K562 (cell line): ENCODE data around the gene FCHO1. TPM values are rescaled to one million over a fixed set of nuclear protein-coding genes. Genes with fewer than 3 reads are reported as not detected.
A peak's percentile ranks its signal among the peaks of the same experiment; 100 is the strongest.

Source experiments
- ATF1 ChIP-seq, 2 experiments: fragments of 450-650 bp in 1 of 2; IDR thresholded peaks; 2 replicates each; pipeline ENCODE4 v1.6.1; 2016; ENCODE audit warnings: missing compliant biosample characterization in 1 of 2, missing genetic modification characterization in 1 of 2
- ATF7 ChIP-seq: fragments of 450-650 bp; IDR thresholded peaks from 2 replicates; pipeline ENCODE4 v1.7.1; 2014; ENCODE audit warnings: mild to moderate bottlenecking, moderate library complexity
- BRF2 ChIP-seq: IDR thresholded peaks from 3 replicates; pipeline ENCODE4 v1.6.1; 2011; ENCODE audit warnings: borderline replicate concordance, mild to moderate bottlenecking; ENCODE audit not compliant: insufficient read length, insufficient read depth
- CHD4 ChIP-seq: fragments of 200-600 bp; sonication (generic); IDR thresholded peaks from 3 replicates; pipeline ENCODE4 v1.6.1; 2012; ENCODE audit warnings: low read depth, mild to moderate bottlenecking, mixed read lengths, low read length, inconsistent platforms; ENCODE audit not compliant: insufficient read depth, insufficient replicate concordance, poor library complexity, severe bottlenecking
- CREB3L1 ChIP-seq: fragments of 450-650 bp; IDR thresholded peaks from 2 replicates; pipeline ENCODE4 v1.6.1; 2014; ENCODE audit warnings: low read depth, mild to moderate bottlenecking, moderate library complexity, borderline replicate concordance
- E2F3 ChIP-seq: fragments of 250-450 bp; sonication (Bioruptor Pico); IDR thresholded peaks from 2 replicates; pipeline ENCODE4 v1.4.0; 2020; ENCODE audit warnings: mild to moderate bottlenecking
- ERF ChIP-seq: fragments of 450-650 bp; formaldehyde crosslinking; IDR thresholded peaks from 2 replicates; pipeline ENCODE4 v1.4.0; 2020; ENCODE audit warnings: mild to moderate bottlenecking, mixed read lengths
- FOXA1 ChIP-seq: fragments of 450-650 bp; IDR thresholded peaks from 2 replicates; pipeline ENCODE4 v1.6.1; 2016; ENCODE audit warnings: mild to moderate bottlenecking, borderline replicate concordance
- MXD1 ChIP-seq: fragments of 250-450 bp; sonication (Bioruptor Pico); IDR thresholded peaks from 2 replicates; pipeline ENCODE4 v1.8.0; 2021; ENCODE audit warnings: borderline replicate concordance, mild to moderate bottlenecking, moderate library complexity; ENCODE audit not compliant: poor library complexity, severe bottlenecking
- POU5F1 ChIP-seq: fragments of 150-350 bp; IDR thresholded peaks from 2 replicates; pipeline ENCODE4 v1.6.1; 2014; ENCODE audit warnings: borderline replicate concordance, low read length, low read depth, mild to moderate bottlenecking; ENCODE audit not compliant: partially characterized antibody
- SIN3A ChIP-seq, 2 experiments: fragments of 150-350 bp in 1 of 2; IDR thresholded peaks; 2 replicates each; pipeline ENCODE4 v1.6.1; 2011 to 2016; ENCODE audit warnings: borderline replicate concordance in 2 of 2, low read depth in 2 of 2, low read length in 2 of 2, mild to moderate bottlenecking in 2 of 2, moderate library complexity in 2 of 2; ENCODE audit not compliant: control insufficient read depth in 1 of 2
- SIN3B ChIP-seq: fragments of 450-650 bp; IDR thresholded peaks from 2 replicates; pipeline ENCODE4 v1.6.1; 2017; ENCODE audit warnings: low read depth, mild to moderate bottlenecking, moderate library complexity
- SLC30A9 ChIP-seq: fragments of 250-450 bp; sonication (Bioruptor Pico); IDR thresholded peaks from 2 replicates; pipeline ENCODE4 v1.8.0; 2022; ENCODE audit warnings: mild to moderate bottlenecking, moderate library complexity
- SOX6 ChIP-seq: fragments of 450-650 bp; IDR thresholded peaks from 2 replicates; pipeline ENCODE4 v1.6.1; 2014; ENCODE audit warnings: mild to moderate bottlenecking
- SRSF7 ChIP-seq: fragments of 200-400 bp; formaldehyde crosslinking; optimal IDR thresholded peaks from 2 replicates; pipeline ENCODE3; 2017; ENCODE audit warnings: mild to moderate bottlenecking, low read depth, low read length
- STAT5B ChIP-seq: fragments of 250-450 bp; sonication (Bioruptor Pico); IDR thresholded peaks from 2 replicates; pipeline ENCODE4 v1.8.0; 2021; ENCODE audit warnings: mild to moderate bottlenecking, inconsistent platforms
- TEAD4 ChIP-seq, 2 experiments: sonication (generic) in 1 of 2; formaldehyde crosslinking in 1 of 2; IDR thresholded peaks; 2 replicates each; pipeline versions ENCODE4 v1.6.1 to v1.8.0; 2012 to 2022; ENCODE audit warnings: borderline replicate concordance in 1 of 2, inconsistent platforms in 1 of 2, low read length in 1 of 2, mild to moderate bottlenecking in 1 of 2, missing genetic modification reagents in 1 of 2
- THRB ChIP-seq: fragments of 450-650 bp; formaldehyde crosslinking; conservative IDR thresholded peaks from 2 replicates; pipeline ENCODE4 v1.4.0; 2022; ENCODE audit warnings: mild to moderate bottlenecking, missing genetic modification characterization
- ZBTB33 ChIP-seq: sonication (generic); formaldehyde crosslinking; IDR thresholded peaks from 2 replicates; pipeline ENCODE4 v1.8.1; 2023; ENCODE audit warnings: mild to moderate bottlenecking, missing genetic modification reagents
- polyA plus RNA-seq, 8 experiments: library from polyadenylated mRNA; depleted of rRNA in 4 of 8; stranded (reverse) in 5 of 8; unstranded in 3 of 8; fragments of >200 nt; fragmentation: Nextera tagmentation in 2 of 8; fragmentation: Illumina TruSeq in 1 of 8; extraction: Ambion mirVana in 2 of 8; extraction: Trizol in 1 of 8; gene quantifications; 2 replicates each; pipeline versions ENCODE4 v1.2.1 to v1.2.3, GENCODE V29; 2011 to 2014; ENCODE audit warnings: inconsistent platforms in 1 of 8, missing spikeins in 1 of 8
- total RNA-seq, 7 experiments: library from RNA; depleted of rRNA in 6 of 7; stranded (reverse); fragments of >200 nt in 6 of 7; fragmentation: Illumina TruSeq in 2 of 7; extraction: Trizol in 2 of 7; gene quantifications; 2 replicates each; pipeline versions ENCODE4 v1.2.1 to v1.2.3, GENCODE V29; 2011 to 2021; ENCODE audit warnings: low replicate concordance in 1 of 7

Gene FCHO1
- total and polyA plus RNA-seq, 9 of the 15 experiments (the other 6 are each of a cell fraction or from before 2014, with no cell fraction given) = 0.21 to 58.9 (median 18.3) TPM

- no peak for TF ChIP-seq THRB (CRISPR knock-in tag)
- TF ChIP-seq MXD1 (CRISPR knock-in tag) = no peak
- TF ChIP-seq ATF7 = 0 out of 2 replicates have a peak, but pooled peaks have one; percentile 10
- TF ChIP-seq SIN3B = peak; percentile 83; the same call in 1 of the 2 replicates
- no peak for TF ChIP-seq SOX6
- no peak for TF ChIP-seq CHD4
- TF ChIP-seq STAT5B (CRISPR knock-in tag) = no peak
- no peak for TF ChIP-seq CREB3L1
- TF ChIP-seq TEAD4 (IDR thresholded peaks at IDR 0.05; ENCODE audit: low read length) = no peak
- TF ChIP-seq TEAD4 (CRISPR knock-in tag; IDR thresholded peaks at IDR 0.05; ENCODE audit: borderline replicate concordance) = no peak
- no peak for TF ChIP-seq ATF1 (CRISPR knock-in tag; IDR thresholded peaks at IDR 0.05)
- peak; percentile 20; the same call in 1 of the 2 replicates for TF ChIP-seq ATF1 (tag; IDR thresholded peaks at IDR 0.05)
- no peak for TF ChIP-seq SRSF7
- TF ChIP-seq FOXA1 = no peak
- TF ChIP-seq BRF2 = no peak
- no peak for TF ChIP-seq SLC30A9
- TF ChIP-seq ERF (CRISPR knock-in tag) = 0 out of 2 replicates have a peak, but pooled peaks have one; percentile 48
- no peak; a peak in 1 of 4 replicates for TF ChIP-seq SIN3A (IDR thresholded peaks at IDR 0.05; ENCODE audit: borderline replicate concordance in 2 of 2, control insufficient read depth in 1 of 2, low read depth in 2 of 2, low read length in 2 of 2)
- no peak for TF ChIP-seq POU5F1
- TF ChIP-seq E2F3 = no peak
- 0 out of 2 replicates have a peak, but pooled peaks have one; percentile 15 for TF ChIP-seq ZBTB33 (CRISPR knock-in tag)
Measured at GRCh38 chr19:17718947-17719711, 32.1 kb upstream of the FCHO1 start, which contains the start of gene MAP1S (continued).
